NCI-H2171 treated with DMSO at 0.1 percent for 48 hours (cell line): ENCODE data around the gene LIPG.
"Not testable (repeated sequence)": the region's sequence is repeated elsewhere in the genome, so short reads cannot be mapped to it uniquely, and the experiment has no call there.

Experiments
- DNase-seq: peaks from one replicate; lab custom pipeline; 2025; lab: John Stamatoyannopoulos, UW

Gene LIPG

DNA sequence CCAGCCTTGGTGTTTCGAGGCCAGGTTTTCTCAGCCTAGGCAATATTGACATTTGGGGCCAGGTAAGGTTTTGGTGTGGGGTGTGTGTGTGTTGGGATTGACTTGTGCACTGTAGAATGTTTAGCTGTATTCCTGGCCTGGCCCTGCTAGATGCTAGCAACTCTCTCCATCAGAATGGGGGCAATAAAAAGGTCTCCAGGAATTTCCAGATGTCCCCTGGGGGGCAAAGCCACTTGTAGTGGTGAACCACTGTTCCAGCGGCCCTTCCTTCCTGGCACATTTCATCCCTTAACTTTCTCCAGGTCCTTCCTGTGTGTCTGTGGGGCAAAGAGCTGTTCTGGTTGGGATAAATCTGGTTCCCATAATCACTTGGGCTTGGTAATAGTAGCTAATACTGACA is 12.0 kb downstream of the LIPG start:
- DNase-seq = no peak

DNA sequence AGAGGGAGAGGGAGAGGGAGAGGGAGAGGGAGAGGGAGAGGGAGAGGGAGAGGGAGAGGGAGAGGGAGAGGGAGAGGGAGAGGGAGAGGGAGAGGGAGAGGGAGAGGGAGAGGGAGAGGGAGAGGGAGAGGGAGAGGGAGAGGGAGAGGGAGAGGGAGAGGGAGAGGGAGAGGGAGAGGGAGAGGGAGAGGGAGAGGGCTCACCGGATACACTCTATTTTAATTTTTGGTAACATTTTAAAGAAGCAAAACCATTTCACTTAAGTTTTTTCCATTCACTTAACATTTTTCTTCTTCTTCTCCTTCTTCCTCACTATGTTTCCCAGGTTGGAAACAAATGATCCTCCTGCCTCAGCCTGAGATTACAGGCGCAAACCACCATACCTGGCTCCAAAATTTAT is 17.2 kb downstream of the LIPG start:
- DNase-seq = not testable (repeated sequence)

- DNase-seq = not testable (repeated sequence)
Measured at GRCh38 chr18:49579583-49579982, 17.7 kb downstream of the LIPG start.

- DNase-seq = no peak
Measured at GRCh38 chr18:49580279-49580678, 18.4 kb downstream of the LIPG start.

GRCh38 chr18:49581371-49581770 is 19.5 kb downstream of the LIPG start:
- DNase-seq = no peak

DNA sequence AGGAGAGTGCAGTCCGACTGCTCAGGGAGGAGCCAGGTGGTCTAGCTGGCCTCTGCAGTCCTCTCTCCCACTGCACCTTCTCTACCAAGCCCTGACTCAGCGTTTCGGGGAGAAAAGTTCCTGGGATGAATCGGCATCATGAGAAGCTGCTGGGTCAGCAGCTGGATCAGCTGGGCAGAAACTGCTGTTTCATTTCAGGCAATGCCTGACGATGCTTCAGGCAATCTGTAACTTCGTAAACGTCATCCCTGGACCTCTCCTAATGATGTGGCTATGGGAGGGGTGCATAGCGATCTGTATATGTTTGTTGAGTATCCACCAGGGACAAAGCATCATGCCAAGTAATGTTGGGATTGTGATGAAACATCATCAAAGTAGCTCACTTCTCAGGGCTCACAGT is 20.7 kb downstream of the LIPG start:
- DNase-seq = no peak

- no peak for DNase-seq
Measured at GRCh38 chr18:49584394-49584793, 22.5 kb downstream of the LIPG start.

- not testable (repeated sequence) for DNase-seq
Measured at GRCh38 chr18:49584951-49585350, 23.1 kb downstream of the LIPG start.

GRCh38 chr18:49585781-49586663 is 24.2 kb downstream of the LIPG start:
- DNase-seq = no peak

GRCh38 chr18:49588171-49588570 is 26.3 kb downstream of the LIPG start:
- no peak for DNase-seq

GRCh38 chr18:49588971-49589370 is 27.1 kb downstream of the LIPG start:
- peak; percentile 97 for DNase-seq

- DNase-seq = peak; percentile 7
Measured at GRCh38 chr18:49590608-49591007, 28.8 kb downstream of the LIPG start.

DNA sequence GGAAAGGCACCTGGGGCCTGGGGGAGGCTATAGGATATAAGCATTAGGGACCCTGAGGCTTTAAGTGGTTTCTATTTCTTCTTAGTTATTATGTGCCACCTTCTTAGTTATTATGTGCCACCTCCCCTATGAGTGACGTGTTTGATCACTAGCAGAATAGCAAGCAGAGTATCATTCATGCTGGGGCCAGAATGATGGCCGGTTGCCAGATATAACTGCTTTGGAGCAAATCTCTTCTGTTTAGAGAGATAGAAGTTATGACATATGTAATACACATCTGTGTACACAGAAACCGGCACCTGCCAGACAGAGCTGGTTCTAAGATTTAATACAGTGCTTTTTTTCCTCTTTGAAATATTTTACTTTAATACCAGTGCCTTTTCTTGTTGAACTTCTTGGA is 29.4 kb downstream of the LIPG start:
- peak; percentile 81 for DNase-seq

DNA sequence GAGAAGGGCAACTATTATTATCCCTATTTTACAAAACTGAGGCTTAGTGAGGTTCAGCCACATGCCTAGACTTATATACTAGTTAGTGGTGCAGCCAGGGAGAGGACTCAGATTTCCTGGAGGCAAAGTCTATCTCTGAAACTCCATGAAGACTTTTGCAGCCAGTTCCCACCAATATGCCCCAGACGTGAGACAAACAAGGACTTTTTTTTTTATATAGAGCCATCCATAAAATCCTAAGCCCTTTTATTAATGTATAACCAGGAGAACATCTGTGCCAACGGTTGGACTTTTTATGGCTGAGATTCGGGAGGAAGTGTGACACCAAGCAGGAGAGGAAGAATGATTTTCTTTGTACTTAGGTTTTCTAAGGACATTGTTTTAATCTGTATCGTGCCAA is 29.9 kb downstream of the LIPG start:
- DNase-seq = peak; percentile 50

GRCh38 chr18:49596687-49597086 is 34.8 kb downstream of the LIPG start:
- peak; percentile 8 for DNase-seq

DNA sequence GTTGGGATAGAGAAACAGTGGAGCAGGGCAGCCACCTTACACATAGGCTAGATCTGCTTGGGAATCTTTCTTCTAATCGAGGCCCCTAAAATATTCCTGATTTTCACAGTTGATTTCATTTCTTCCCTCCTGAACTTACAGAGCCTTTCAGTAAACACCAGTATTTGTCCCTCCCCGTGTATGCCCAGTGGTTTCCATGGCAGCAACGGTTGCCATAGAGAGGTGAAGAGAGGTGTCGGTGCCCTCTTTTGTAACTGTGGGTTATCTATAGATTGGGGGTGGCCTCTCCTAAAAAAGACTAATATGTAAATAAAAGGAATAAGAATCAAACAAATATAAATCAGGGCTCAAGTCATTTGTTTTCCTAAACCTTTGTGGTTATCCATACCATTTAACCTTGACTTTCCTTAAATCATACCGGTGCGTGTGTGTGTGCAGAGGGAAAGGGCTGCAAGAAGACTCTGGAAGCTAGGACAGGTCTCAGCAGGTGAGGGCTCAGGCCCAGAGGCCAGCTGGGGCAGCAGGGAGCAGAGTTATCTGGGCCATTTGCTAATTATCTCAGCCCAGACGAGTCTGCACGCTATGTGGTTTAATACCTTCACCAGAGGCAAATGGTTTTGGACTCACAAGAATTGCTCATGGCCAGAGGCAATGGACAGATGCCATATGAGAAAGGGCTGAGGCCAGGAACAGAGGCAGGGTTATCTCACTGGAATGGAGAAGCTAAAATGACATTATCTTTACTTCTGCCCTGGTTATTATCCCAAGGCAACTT is 35.5 kb downstream of the LIPG start:
- DNase-seq = peak; percentile 23

GRCh38 chr18:49601211-49601610 is 39.4 kb downstream of the LIPG start:
- DNase-seq = no peak

GRCh38 chr18:49608366-49609255 is 46.8 kb downstream of the LIPG start:
- DNase-seq = peak; percentile 27

- DNase-seq = peak; percentile 41
Measured at GRCh38 chr18:49609256-49610021, 47.6 kb downstream of the LIPG start.

DNA sequence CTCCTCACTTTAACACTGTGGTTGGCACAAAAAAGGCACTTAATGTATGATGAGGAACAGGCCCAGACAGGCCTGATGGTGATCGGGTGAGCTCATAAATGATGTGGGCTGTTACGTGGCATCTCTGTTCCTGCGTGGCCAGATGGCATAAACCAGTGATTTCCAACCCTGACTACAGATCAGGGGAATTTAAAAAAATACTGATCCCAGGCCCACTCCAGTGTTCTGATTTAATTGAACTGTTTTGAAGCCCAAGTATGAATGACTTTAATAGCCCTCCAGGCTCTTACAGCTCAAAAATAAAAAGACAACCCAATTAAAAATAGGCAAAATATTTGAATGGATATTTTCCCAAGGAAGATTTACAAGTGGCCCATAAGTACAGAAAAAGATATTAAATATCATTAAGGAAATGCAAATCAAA is 48.2 kb downstream of the LIPG start:
- DNase-seq = peak; percentile 80

DNA sequence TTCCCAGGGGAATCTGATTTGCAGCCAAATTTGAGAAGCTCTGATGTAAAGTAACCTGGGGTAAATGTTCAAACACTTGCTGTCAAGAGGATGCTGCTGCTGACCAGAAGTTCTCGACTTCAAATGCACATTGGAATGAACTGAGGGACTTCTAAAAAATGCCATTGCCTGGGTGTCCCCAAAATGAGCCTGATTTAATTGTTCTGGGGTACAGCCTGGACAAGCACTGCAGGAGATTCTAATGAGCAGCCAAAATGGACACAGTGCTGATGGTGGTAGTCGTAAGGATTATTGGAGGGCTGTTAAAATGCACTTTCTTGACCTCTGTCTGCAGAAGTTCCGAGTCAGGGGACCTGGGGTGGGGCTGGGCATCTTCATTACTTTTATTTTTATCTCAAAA is 49.5 kb downstream of the LIPG start:
- no peak for DNase-seq
